ENCODE data around the gene POT1. TPM values are rescaled to one million over a fixed set of nuclear protein-coding genes. Genes with fewer than 3 reads are reported as not detected.

The POT1 gene
- polyA plus RNA-seq, 1 experiment, result 12.0 TPM

DNA sequence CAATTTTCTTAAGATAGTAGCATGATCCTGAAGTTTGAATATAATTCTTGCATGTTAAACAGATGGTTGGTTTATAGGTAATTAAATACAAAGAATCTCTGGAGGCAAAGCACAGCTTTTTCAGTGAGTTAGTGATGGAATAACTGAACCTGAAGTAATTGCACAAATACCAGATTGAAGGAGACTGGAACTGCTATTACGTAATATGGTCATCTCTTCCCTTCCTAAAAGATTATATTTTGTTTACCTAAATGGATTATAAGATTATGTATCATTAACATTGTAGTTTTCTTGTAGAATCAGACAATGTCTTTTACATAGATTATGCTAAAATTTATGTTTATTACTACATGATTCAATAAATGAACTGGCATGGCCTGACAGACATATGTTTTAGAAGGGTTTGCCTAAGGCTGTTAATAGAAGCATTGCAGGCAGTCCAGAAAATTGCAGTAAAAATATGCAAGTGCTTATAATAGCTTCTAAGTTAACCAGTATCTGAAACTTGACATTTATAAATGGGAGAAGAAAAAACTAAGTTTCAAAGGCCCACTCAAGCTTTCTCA, 128.2 kb downstream of the POT1 start:
- TF ChIP-seq, protein P1, sequence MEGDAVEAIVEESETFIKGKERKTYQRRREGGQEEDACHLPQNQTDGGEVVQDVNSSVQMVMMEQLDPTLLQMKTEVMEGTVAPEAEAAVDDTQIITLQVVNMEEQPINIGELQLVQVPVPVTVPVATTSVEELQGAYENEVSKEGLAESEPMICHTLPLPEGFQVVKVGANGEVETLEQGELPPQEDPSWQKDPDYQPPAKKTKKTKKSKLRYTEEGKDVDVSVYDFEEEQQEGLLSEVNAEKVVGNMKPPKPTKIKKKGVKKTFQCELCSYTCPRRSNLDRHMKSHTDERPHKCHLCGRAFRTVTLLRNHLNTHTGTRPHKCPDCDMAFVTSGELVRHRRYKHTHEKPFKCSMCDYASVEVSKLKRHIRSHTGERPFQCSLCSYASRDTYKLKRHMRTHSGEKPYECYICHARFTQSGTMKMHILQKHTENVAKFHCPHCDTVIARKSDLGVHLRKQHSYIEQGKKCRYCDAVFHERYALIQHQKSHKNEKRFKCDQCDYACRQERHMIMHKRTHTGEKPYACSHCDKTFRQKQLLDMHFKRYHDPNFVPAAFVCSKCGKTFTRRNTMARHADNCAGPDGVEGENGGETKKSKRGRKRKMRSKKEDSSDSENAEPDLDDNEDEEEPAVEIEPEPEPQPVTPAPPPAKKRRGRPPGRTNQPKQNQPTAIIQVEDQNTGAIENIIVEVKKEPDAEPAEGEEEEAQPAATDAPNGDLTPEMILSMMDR (IDR thresholded peaks at IDR 0.05; ENCODE audit: insufficient read depth, low read depth, low read length), result no peak
- peaks cover 3% of the 10 kb centered on the region; the same call in 1 of the 2 replicates for H3K27me3 ChIP-seq (ENCODE audit: control insufficient read depth, insufficient read depth, low read length)
- no peaks in the 10 kb centered on the region for H3K36me3 ChIP-seq (ENCODE audit: control insufficient read depth, insufficient read depth, low read length)
- no peak for DNase-seq (ENCODE audit: low read depth)
- ChIA-PET POLR2A (no interaction called here), CTCF (no interaction called here)
- H3K4me3 ChIP-seq (ENCODE audit: low read depth, low read length), result no peak overlapping the region

DNA sequence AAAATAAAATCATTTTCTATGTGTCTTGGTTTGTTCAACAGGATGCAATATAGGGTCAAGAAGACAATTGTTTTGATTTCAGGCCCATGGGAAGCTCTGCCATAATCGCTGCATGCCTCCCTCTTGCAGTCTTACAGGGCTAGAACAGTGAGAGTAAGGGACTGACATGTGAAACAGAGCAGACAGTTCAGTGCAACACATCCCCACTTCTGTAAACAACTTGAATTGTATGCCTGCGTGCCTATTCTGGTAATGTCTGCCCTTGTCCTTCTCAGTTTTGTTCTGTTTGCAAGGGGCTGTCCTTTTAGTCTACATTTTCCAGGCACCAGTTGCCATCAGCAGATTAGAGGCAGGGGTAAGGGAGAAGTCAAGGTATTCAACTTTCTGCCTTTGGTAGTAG, 129.2 kb downstream of the POT1 start:
- POLR2A ChIA-PET, result no interaction called here
- TF ChIP-seq, protein P1 (IDR thresholded peaks at IDR 0.05; ENCODE audit: insufficient read depth, low read depth, low read length), result no peak
- H3K36me3 ChIP-seq (ENCODE audit: control insufficient read depth, insufficient read depth, low read length), result no peaks in the 10 kb centered on the region
- CTCF ChIA-PET, result interaction anchor here (1.6 kb wide), 1 partner anchor 57 kb away, joined by 4 read pairs; no protein-coding TSS in a partner anchor
- no peak overlapping the region for H3K4me3 ChIP-seq (ENCODE audit: low read depth, low read length)
- peaks cover 3% of the 10 kb centered on the region; the same call in 1 of the 2 replicates for H3K27me3 ChIP-seq (ENCODE audit: control insufficient read depth, insufficient read depth, low read length)
- DNase-seq (ENCODE audit: low read depth), result no peak

DNA sequence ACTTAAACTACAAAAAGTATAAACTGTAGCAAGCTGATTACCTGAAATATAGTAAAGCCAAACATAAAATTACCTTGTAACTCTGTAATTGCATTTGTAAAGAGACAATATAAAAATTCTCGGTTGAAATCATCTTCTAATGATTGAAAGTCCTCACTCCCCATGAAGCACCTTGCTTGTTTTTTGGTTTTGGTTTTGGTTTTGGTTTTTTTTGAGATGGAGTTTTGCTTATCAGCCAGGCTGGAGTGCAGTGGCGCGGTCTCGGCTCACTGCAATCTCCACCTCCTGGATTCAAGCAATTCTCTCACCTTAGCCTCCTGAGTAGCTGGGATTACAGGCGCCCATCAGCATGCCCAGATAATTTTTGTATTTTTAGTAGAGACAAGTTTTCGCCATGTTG, 130.2 kb downstream of the POT1 start:
- POLR2A ChIA-PET, result no interaction called here
- H3K36me3 ChIP-seq (ENCODE audit: control insufficient read depth, insufficient read depth, low read length), result no peaks in the 10 kb centered on the region
- DNase-seq (ENCODE audit: low read depth), result no peak
- TF ChIP-seq, protein P1 (IDR thresholded peaks at IDR 0.05; ENCODE audit: insufficient read depth, low read depth, low read length), result no peak
- CTCF ChIA-PET, result interaction anchor here (1.6 kb wide), 1 partner anchor 58 kb away, joined by 4 read pairs; no protein-coding TSS in a partner anchor
- peaks cover 3% of the 10 kb centered on the region; the same call in 1 of the 2 replicates for H3K27me3 ChIP-seq (ENCODE audit: control insufficient read depth, insufficient read depth, low read length)
- H3K4me3 ChIP-seq (ENCODE audit: low read depth, low read length), result no peak overlapping the region

DNA sequence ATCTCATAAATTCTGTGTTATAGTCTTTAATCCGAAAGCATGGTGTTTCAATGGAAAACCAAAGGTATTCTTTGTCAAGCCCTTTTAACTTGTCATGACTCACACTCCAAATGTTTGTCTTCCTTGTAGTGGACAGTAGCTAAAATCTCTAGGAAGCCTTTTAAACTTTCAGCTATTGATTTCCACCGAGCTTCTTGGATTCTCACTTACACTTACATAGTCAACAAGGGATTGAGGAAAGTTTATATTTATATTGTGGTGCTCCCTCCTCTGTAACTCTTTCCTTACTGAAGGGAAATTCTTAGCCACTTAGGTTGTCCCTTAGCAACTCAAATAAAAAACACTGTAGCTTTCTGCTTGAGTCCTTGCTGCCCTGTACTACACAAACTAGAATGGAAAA, 132.9 kb downstream of the POT1 start:
- ChIA-PET POLR2A (no interaction called here), CTCF (no interaction called here)

DNA sequence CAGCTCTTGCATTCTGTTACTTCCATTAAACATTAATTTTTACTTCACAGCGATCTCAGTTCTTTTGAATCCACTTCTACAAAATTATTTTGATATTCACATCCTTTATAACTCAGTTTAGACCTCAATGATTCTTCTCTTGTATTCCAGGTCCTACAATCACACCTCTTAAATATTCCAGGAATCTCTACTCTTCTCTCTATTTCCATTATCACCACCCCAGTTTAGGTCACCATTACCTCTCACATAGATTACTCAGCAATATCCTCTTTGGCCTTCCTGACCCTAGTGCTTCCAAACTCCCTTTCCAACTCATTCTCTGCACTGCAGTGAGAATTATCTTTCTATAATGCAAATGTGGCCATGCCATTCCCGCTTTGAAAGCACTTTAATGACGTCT, 136.9 kb downstream of the POT1 start:
- ChIA-PET CTCF (interaction anchor here (0.6 kb wide), 1 partner anchor 294 kb away, joined by 7 read pairs; no protein-coding TSS in a partner anchor), POLR2A (no interaction called here)
- no peak for DNase-seq (ENCODE audit: low read depth)
- Histone ChIP-seq H3K36me3 (ENCODE audit: control insufficient read depth, insufficient read depth, low read length) (no peaks in the 10 kb centered on the region), H3K27me3 (ENCODE audit: control insufficient read depth, insufficient read depth, low read length) (no peaks in the 10 kb centered on the region), H3K4me3 (ENCODE audit: low read depth, low read length) (no peak overlapping the region)
- TF ChIP-seq, protein P1 (IDR thresholded peaks at IDR 0.05; ENCODE audit: insufficient read depth, low read depth, low read length), result no peak

More for the DNA sequence above, 132.9 kb downstream of the POT1 start:
- Histone ChIP-seq H3K27me3 (ENCODE audit: control insufficient read depth, insufficient read depth, low read length) (peaks cover 3% of the 10 kb centered on the region; the same call in 1 of the 2 replicates), H3K4me3 (ENCODE audit: low read depth, low read length) (no peak overlapping the region), H3K36me3 (ENCODE audit: control insufficient read depth, insufficient read depth, low read length) (no peaks in the 10 kb centered on the region)
- TF ChIP-seq, protein P1 (IDR thresholded peaks at IDR 0.05; ENCODE audit: insufficient read depth, low read depth, low read length), result no peak
- no peak for DNase-seq (ENCODE audit: low read depth)

Measured in BJ (cell line).